ENCODE results near the gene NDUFB4.
A peak's percentile ranks its signal among the peaks of the same experiment; 100 is the strongest.
"Not testable (repeated sequence)": the region's sequence is repeated elsewhere in the genome, so short reads cannot be mapped to it uniquely, and the experiment has no call there.

NDUFB4 gene

DNA sequence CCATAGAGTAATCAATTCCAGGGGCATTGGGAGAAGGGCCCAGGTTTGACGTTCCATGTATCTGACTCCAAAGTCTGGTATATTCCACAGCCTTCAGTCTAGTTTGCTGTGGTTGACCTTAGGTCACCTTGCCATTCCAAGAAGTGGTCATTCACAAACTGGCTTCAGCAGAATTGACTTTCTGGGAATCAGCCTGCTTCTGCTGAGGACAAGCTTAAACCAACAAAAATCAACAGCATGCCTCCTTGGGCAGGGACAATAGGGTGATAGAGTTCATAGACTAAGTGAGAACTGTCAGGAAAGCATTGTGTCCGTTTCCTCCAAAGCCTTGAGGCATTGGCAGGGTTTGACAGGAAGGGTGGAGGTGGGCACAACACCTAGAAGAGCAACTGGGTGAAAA is 24.1 kb upstream of the NDUFB4 start:
- DNase-seq = no peak

DNA sequence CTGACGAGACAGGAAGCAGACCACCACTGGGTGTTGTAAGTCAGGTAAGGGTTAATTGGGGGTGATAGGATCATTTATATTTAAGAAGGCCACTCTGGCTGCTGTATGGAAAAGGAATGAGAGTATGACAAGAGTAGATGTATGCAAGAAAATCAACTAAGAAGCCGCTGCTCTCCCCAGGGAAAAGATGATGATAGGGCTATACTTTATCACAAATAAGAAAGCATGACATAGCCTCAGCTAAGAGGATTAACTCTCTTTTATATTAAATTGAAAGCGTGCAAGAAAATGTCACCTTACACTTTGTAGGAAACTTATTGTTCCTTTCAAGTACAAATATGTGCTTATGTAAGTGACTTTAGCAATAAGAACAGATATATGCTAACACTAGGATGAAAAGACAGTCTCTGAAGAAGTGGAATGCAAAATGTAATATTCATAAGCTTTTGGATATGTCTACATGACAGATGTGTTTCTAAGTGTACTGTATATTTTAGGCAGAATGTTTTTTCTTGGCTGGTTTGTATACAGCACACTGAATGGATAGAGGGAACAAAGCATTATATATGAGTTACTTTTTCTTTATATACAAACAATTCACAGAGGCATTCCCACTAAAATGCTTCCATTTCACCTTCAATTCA is 8.7 kb upstream of the NDUFB4 start:
- no peak for DNase-seq

DNA sequence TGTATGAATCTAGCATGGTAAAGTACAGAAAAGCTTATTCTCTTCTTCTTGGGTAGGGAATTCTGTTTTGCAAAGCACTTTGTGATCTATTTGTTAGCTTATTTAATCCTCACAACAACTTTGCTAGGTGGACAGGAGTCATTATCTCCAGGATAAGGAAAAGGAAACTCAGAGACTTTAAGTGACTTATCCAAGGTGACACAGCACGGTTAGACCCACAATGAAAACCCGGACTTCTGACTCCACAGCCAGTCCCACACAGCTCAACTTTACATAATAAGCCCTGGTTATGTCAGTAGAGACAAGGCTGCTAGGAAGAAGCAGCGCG is 384 bp upstream of the NDUFB4 start:
- DNase-seq = no peak

DNA sequence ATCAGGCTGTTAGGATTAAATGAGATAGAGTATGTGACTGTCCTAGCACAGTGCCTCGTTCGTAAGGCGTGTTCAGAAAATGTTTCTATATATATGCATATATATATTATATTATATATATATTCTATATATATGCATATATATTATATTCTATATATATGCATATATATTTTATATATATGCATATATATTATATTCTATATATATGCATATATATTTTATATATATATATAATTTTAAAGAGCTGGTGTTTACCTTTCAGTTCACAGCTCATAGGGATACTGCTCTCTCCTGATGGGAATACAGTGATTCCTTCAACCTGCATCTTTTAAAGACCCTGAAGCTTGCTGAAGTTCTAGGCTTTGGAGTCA is 702 bp downstream of the NDUFB4 start:
- no peak for DNase-seq

DNA sequence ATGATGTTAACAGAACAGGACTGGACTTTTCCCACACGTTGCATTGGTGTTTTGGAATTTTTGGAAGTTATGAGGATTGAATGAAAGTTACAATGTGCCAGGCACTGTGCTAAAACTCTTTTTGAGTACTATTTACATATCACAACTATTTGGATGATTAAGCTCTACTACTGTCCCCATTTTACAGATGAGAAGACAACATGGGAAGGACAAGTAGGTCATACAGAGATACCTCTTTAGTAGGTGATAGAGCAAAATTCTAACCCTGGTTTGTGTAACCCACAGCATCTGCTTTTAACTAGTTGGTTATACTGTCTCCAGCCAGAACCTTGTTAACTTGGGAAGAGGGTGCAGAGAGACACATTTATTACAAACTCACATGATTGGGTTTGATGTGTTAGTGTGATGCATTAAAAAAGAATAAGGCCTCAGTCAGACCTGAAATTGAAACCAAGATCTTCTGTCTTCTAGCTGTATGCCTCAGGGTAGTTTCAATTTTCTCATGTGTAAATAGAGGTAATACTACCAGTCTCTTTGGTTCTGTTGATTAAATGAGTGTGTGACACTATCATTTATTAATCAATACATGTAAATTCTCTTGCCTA is 1.4 kb downstream of the NDUFB4 start:
- DNase-seq = no peak

DNA sequence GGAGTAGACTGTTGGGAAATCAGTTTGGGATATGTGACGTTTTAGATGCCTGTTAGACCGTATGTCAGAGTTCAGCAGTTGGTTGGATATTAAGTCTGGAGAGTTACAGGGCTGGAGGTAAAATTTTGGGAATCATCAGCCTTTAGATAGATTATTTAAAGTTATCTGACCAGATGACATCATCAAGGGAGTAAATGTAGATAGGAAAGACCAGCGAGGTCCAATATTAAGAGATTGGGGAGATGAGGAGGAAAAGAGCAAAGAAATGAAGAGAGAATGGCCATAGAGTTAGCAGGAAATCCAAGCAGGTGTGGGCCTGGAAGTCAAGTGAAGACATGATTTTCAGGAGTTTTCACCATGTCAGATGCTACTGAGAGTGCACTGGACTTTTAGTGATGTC is 3.1 kb downstream of the NDUFB4 start:
- DNase-seq = no peak

DNA sequence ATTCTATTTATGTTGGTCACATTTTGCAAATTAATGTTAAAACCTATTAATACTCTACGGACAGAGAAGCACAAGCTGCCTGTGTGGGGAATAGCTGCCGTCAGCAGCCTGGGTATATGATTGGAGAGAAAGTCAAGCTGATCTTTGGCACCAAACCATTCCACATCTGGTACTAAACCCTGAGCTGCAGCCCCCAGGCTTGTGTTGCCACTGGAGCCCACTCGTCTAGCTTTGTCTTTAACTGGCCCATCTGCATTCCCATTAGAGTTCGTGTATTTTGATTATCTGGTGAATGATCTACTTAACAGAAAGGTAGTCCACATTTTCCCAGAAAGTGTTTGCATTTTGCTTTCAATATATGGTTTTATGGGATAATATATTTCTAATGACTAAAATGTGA is 5.4 kb downstream of the NDUFB4 start:
- DNase-seq = no peak

DNA sequence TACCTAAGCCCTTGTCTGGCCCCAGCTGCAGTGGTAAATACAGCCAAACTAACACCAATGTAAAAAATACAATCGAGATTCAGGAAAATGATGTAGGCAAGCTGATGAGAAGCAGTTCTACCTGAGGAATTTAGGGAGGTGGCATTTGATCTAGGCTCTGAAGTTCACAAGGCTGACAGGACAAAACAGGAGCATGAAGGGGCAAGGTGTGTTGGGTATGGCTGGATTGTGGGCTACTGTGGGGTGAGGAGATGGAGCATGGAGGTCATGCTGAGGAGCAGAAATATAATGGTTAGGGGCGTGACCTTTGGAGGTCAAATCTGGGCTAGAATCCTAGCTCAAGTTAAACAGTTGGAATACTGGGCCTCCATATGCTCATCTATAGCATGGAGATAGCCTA is 6.5 kb downstream of the NDUFB4 start:
- DNase-seq = no peak

DNA sequence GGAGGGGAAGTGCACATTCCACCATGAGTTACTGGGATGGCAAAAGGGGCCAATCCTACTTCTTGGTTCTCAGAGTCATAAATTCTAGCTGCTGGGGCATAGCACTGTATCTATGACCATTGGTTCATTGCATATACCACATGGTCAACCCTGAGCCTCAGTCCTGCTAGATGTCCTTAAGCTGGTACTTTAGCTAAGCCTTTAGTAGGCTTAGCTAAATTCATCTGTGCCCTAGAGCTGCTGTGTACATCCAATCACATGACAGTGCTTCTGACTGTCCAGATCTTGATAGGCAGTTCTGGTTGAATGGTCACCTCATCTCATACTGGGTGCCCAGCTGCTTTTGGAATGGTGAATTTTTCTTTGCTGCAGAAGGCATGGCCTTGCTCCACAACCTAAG is 8.2 kb downstream of the NDUFB4 start:
- DNase-seq = no peak

DNA sequence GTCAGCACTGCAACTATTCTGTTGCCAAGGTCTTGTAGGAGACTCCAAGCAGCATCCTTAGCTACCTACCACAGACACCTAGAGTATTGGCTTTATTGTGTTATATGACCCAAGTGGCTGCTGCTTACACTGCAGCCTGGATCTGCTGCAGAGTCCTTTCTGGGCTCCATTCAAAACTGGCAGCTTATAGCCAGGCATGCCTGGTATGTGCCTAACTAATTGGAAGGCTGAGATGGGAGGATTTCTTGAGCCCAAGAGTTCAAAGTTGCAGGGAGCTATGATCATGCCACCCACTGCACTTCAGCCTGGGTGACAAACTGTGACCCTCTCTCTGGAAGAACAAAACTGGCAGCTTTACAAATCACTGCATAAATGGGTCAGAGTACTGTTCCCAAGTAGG is 8.6 kb downstream of the NDUFB4 start:
- DNase-seq = no peak

DNA sequence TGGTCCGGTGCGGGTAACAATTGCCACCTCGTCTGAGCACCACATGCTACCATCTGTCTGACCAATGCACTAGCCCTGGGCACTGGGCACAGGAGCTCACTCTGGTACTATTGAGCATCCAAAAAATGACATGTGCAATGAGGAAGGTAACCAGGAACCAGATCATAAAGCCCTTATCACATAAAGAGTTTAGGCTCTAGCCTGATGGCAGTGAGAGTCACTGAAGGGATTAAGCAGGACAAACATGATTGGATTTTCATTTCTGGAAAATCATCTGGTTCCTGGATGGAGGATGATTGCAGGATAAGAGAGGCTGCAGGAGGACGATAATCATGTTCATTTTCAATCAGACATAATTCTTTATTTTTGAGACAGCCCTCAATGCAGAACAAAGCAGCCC is 12.4 kb downstream of the NDUFB4 start:
- no peak for DNase-seq

DNA sequence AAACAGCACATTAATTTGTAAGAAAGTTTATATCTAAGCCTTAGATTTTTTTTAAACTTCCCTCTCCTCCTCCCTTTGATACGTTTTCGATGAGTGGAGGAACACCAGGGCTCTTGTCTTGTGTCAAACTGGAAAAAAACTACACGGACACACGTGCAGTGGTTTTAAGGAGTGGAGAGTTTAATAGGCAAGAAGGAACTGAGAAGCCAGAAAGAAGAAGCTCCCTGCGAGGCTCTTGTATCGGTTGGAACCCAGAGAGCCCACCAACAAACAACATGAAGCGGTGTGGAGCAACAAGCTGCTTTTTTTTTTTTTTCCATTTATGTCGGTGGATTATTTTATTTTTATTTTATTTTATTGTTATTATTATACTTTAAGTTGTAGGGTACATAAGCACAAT is 18.6 kb downstream of the NDUFB4 start:
- no peak for DNase-seq

DNA sequence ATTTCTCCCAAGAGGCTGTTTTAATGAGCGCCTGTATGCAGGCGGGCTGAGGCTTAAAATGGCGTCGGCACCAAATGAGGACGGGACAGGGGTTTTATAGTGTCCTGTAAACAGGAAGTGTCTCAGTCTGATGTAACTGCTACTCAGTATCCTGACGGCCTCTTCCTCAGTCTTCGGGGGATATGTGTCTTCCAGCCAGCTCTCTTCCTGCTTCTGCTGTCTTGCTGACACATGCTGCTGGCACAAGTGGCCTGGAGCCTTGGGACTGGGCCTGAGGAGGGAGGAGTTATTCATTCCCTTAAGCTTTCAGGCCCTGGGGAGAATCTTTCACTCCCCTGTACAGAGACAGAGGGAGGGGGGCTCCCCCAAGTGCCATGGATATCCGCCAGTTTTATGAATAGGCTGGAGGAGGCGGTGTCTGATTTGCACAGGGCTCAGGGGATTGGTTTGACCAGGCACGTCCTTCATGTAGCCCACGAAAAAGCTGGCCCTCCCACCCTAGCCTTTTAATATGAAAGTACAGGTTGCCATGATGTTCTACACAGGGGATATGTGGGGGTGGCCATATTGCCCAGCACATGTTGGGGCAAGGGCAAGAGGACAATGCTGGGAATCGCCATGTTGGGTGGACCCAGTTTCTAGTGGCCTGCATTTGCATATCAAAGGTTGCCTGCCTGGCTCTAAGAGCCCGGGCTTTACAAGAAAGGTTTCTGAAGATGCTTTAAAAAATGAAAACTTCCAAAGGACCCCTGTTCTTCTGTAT is 19.9 kb downstream of the NDUFB4 start:
- no peak for DNase-seq

DNA sequence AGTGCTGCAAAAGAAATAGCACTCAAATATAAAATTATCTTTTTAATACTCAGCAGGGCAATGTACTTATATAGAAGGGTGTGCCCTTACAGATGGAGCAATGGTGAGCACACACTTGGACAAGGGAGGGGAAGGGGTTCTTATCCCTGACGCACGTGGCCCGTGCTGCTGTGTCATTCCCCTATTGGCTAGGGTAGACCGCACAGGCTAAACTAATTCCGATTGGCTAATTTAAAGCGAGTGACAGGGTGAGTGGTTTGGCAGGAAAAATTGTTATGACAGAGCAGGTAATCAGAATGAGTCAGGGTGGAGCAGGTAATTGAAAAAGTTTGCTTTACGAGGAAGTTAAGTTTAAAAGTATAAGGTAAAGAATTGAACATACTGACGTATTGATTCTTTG is 20.6 kb downstream of the NDUFB4 start:
- not testable (repeated sequence) for DNase-seq

DNA sequence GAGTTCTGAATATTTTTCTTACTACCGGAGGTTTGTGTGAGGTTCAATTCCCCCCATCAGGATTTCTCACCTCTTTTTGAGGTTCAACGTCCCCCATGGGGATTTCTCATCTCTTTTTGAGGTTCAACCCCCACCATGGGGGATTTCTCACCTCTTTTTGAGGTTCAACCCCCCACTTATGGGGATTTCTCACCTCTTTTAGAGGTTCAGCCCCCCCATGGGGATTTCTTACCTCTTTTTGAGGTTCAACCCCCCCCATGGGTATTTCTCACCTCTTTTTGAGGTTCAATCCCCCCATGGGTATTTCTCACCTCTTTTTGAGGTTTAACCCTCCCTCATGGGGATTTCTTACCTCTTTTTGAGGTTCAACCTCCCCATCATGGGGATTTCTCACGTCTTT is 26.3 kb downstream of the NDUFB4 start:
- DNase-seq = no peak

DNA sequence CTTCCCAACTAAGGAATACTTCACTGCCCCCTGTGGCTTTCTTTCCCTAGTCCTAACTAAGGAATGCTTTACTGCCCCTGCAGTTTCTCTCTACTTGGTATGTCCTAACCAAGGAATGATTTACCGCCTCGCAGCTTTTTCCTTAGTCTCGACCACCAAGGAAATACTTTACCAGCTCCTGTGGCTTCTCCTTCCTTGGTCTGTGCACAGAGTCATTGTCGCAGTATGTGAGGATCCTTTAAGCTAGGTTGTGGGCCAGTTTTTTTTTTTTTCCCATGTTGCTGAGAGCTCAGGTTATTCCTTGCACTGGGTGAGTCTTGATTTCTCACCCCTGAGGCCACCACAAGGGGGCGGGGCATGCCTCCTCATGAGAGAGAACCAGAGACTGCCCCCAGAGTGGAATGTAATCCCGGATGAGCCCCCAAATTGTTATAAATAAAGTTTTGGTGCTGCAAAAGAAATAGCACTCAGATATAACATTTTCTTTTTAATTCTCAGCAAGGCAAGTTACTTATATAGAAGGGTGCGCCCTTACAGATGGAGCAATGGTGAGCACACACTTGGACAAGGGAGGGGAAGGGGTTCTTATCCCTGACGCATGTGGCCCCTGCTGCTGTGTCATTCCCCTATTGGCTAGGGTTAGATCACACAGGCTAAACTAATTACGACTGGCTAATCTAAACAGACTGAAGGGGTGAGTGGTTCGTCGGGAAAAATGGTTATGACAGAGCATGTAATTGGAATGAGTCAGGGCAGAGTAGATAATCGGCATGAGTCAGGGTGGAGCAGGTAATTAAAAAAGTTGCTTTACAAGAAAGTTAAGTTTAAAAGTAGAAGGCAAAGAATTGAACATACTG is 27.0 kb downstream of the NDUFB4 start:
- DNase-seq = no peak

DNA sequence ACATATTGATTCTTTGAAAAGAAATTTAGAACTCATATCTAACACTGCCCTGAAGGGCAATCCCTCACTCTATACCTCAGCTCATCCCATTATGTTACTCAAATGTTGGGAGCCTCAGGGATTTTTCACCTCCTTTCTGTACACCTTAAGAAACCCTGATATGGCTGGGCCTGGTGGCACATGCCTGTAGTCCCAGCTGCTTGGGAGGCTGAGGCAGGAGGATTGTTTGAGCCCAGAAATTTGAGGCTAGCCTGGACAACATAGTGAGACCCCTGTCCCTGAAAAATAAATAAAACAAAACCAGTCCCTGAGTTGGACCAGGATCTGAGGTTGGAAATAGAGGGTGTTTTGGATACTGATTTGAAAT is 27.6 kb downstream of the NDUFB4 start:
- no peak for DNase-seq

DNA sequence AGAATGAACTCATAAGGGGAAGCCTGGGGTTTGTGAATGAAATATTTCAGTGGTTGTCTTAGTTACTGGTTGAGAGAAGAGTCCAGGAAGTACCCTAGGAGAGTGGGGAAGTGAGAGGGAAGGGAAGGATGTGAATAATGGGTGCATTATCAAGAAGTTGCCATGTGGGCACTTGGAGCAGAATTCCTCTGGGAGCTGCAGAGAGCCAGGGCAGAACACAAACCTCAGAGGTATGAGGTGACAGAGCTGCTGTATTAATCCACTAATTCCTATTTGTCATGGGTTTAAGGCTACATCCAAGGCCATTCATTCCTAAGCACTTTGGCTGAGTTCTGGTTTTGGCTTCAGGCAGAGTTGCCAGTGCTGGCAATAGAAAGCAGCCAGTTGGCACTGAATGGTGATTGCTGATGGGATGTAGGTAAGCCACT is 29.0 kb downstream of the NDUFB4 start:
- DNase-seq = no peak

DNA sequence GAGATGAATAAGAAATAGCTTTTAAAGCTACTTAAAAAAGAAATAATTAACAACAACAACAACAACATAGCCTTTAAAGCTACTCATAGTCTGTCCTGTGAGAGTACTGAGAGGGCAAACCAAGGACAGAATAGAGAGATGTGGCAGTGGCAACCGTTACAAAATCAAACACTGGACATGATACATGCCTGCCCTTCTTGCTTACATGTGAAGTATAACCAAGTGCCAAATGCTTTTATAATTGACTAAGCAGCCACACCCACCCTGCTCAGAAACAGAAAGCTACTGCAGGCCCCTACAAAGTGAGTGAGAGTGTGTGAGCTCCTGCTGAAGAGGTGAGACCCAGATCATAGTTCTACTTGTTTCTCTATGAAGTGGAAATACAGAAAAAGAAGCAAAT is 38.4 kb downstream of the NDUFB4 start:
- DNase-seq = no peak

DNA sequence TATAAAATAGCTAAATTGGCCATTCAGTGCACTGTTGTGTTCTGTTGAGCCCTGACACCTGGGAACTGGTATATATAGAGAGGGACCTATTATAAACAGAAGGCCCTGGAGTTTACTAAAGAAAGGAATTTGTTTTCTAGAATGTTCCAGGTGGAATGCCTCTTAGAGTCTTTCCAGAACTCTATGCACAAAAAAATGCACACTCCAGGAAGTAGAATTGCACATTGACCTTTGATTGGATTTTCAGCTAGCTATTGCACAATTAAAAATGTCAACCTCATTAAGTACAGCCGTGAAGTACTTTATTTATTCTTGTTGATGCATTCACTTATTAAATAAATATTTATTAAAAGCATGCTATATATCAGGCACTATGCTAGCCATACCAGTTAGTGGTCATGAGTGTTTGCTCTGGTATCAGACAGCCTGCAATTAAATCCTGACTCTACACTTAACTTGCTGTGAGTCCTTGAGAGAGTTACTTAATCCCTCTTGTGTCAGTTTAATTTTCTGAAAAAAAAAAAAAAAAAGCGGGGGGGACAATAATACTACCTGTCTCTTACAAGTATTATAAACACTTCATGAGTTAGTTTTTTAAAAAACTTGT is 40.8 kb downstream of the NDUFB4 start:
- peak; percentile 22 for DNase-seq

DNA sequence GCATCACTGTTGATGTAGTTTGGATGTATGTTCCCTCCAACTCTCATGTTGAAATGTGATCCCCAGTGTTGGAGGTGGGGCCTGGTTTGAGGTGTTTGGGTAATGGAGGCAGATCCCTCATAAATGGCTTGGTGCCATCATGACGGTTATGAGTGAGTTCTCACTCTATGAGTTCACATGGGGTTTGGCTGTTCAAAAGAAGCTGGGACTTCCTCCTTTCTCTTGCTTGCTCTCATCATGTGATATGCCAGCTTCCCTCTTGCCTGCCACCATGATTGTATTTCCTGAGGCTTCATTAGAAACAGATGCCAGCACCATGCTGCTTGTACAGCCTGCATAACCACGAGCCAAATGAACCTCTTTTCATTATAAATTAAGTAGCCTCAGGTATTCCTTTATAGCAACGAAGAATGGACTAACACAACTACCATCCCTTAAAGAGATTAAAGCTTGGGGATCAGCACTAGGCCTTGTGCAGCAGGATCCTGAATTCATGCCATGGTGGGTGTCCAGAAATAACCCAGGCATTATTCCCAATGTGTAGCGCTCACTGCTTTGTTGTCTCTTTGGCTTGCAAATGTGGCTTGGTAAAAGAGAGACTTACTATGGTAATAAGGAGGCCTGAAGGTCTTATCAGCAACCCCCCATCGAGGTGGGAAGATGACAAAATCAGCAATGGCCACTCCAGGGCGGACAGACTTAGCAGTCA is 41.9 kb downstream of the NDUFB4 start:
- DNase-seq = no peak

DNA sequence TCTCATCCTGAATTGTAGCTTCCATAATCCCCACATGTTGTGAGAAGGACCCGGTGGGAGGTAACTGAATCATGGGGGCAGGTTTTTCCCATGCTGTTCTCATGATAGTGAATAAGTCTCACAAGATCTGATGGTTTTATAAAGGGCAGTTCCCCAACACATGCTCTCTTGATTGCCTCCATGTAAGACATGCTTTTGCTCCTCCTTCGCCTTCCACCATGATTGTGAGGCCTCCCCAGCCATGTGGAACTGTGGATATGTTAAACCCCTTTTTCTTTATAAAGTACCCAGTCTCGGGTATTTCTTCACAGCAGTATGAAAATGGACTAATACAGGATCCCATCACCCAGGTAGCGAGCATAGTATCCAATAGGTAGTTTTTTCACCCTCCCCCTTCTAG is 42.7 kb downstream of the NDUFB4 start:
- not testable (repeated sequence) for DNase-seq

DNA sequence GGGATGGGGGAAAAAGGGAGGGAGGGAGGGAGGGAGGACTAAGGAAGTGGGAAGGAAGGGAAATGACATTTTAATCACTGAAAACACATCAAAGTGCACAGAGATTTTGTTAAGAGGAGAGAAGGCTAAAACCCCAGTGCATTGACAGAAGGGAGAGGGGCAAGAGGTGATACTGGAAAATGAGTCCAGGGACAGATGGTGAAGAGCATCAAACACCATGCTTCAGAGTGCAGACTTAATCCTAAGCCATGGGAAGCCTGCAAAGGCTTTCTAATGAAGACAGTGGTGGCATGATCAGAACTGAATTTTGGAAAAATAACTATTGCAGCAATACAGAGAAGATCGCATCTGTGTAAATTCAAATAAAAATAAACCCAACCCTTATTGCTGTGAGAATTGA is 44.1 kb downstream of the NDUFB4 start:
- no peak for DNase-seq
